Neuronal stem cell (in vitro differentiated cells): ENCODE measurements around the gene IRF3.
"Not testable (repeated sequence)": the region's sequence is repeated elsewhere in the genome, so short reads cannot be mapped to it uniquely, and the experiment has no call there.

Source experiments
- DNase-seq: peaks from one replicate; pipeline ENCODE4 v3.0.0-alpha.2; 2013; ENCODE audit warnings: low spot score
- H2AFZ ChIP-seq: one replicate; pipeline ENCODE4 v1.6.1; 2013; ENCODE audit warnings: mild to moderate bottlenecking, low read length, inconsistent platforms
- H2AK5ac ChIP-seq: 2 replicates; pipeline ENCODE4 v1.6.1; 2013; ENCODE audit warnings: low read depth, mild to moderate bottlenecking, inconsistent platforms, low read length, moderate library complexity, mixed read lengths
- H2BK120ac ChIP-seq: 2 replicates; pipeline ENCODE4 v1.6.1; 2013; ENCODE audit warnings: low read depth, mild to moderate bottlenecking, inconsistent platforms, low read length, moderate library complexity, mixed read lengths
- H2BK12ac ChIP-seq: one replicate; pipeline ENCODE4 v1.6.1; 2013; ENCODE audit warnings: low read length, inconsistent platforms
- H2BK15ac ChIP-seq: 2 replicates; pipeline ENCODE4 v1.6.1; 2013; ENCODE audit warnings: mild to moderate bottlenecking, low read length, inconsistent platforms, mixed read lengths
- H2BK5ac ChIP-seq: one replicate; pipeline ENCODE4 v1.6.1; 2013; ENCODE audit warnings: inconsistent platforms, mild to moderate bottlenecking, low read length, moderate library complexity
- H3K14ac ChIP-seq: one replicate; pipeline ENCODE4 v1.6.1; 2013; ENCODE audit warnings: low read length, inconsistent platforms
- H3K18ac ChIP-seq: 2 replicates; pipeline ENCODE4 v1.6.1; 2013; ENCODE audit warnings: low read length, inconsistent platforms
- H3K23ac ChIP-seq: 2 replicates; pipeline ENCODE4 v1.6.1; 2013; ENCODE audit warnings: low read depth, mild to moderate bottlenecking, mixed read lengths, low read length, inconsistent platforms; ENCODE audit not compliant: poor library complexity
- H3K27ac ChIP-seq: replicated peaks from 3 replicates; pipeline ENCODE4 v1.5.1; 2013; ENCODE audit warnings: low read length, inconsistent platforms
- H3K27me3 ChIP-seq, 3 experiments: 2 replicates each; pipeline ENCODE4 v1.6.1; 2013; ENCODE audit warnings: low read length in 3 of 3, mild to moderate bottlenecking in 2 of 3, inconsistent platforms in 1 of 3, low read depth in 1 of 3, mixed read lengths in 1 of 3, moderate library complexity in 1 of 3; ENCODE audit not compliant: control insufficient read depth in 3 of 3, insufficient read depth in 3 of 3
- H3K36me3 ChIP-seq, 2 donors: replicated peaks in 1 of 2; 2 replicates each; pipeline ENCODE4 v1.6.1; 2013; ENCODE audit warnings: low read length in 2 of 2; ENCODE audit not compliant: control insufficient read depth in 2 of 2, insufficient read depth in 2 of 2
- H3K4ac ChIP-seq: 2 replicates; pipeline ENCODE4 v1.6.1; 2013; ENCODE audit warnings: inconsistent platforms, mild to moderate bottlenecking, low read length, moderate library complexity
- H3K4me1 ChIP-seq, 2 donors: 1 replicate in 1 of 2; 2 replicates in 1 of 2; pipeline ENCODE4 v1.6.1; 2013; ENCODE audit warnings: low read length in 2 of 2, low read depth in 1 of 2; ENCODE audit not compliant: control insufficient read depth in 2 of 2, insufficient read depth in 1 of 2
- H3K4me2 ChIP-seq: one replicate; pipeline ENCODE4 v1.6.1; 2013; ENCODE audit warnings: mild to moderate bottlenecking, low read length, inconsistent platforms; ENCODE audit not compliant: insufficient read depth, poor library complexity, severe bottlenecking
- H3K4me3 ChIP-seq, 2 donors: 2 replicates each; pipeline ENCODE4 v1.5.1; 2013; ENCODE audit warnings: low read length in 2 of 2, mild to moderate bottlenecking in 2 of 2, inconsistent platforms in 1 of 2, moderate library complexity in 1 of 2
- H3K79me1 ChIP-seq: one replicate; pipeline ENCODE4 v1.6.1; 2013; ENCODE audit warnings: low read depth, mild to moderate bottlenecking, inconsistent platforms, low read length, moderate library complexity
- H3K9ac ChIP-seq: one replicate; pipeline ENCODE4 v1.6.1; 2013; ENCODE audit warnings: mild to moderate bottlenecking, low read depth, low read length, inconsistent platforms; ENCODE audit not compliant: poor library complexity
- H3K9me3 ChIP-seq, 2 donors: replicated peaks in 1 of 2; 2 replicates each; pipeline versions ENCODE3 to v1.6.1; 2013; ENCODE audit warnings: low read length in 2 of 2, mild to moderate bottlenecking in 2 of 2, inconsistent platforms in 1 of 2, low read depth in 1 of 2, mixed read lengths in 1 of 2, moderate library complexity in 1 of 2; ENCODE audit not compliant: control insufficient read depth in 2 of 2, insufficient read depth in 1 of 2
- H4K8ac ChIP-seq: one replicate; pipeline ENCODE4 v1.6.1; 2013; ENCODE audit warnings: low read depth, mild to moderate bottlenecking, inconsistent platforms, low read length, moderate library complexity
- H4K91ac ChIP-seq: one replicate; pipeline ENCODE4 v1.6.1; 2013; ENCODE audit warnings: low read length, low read depth, mild to moderate bottlenecking, inconsistent platforms; ENCODE audit not compliant: poor library complexity
- WGBS, 2 donors: extraction: QIAGEN DNeasy Blood & Tissue Kit; methylation state at CpG; one replicate each; pipeline ENCODE4 v1.1.7; 2013; ENCODE audit warnings: missing lambda C conversion rate in 2 of 2, mixed read lengths in 1 of 2; ENCODE audit not compliant: insufficient read length in 2 of 2, insufficient replicate concordance in 1 of 2; ENCODE audit errors: extremely low coverage in 2 of 2; 5-methylcytosine and 5-hydroxymethylcytosine counted together

The IRF3 gene

DNA sequence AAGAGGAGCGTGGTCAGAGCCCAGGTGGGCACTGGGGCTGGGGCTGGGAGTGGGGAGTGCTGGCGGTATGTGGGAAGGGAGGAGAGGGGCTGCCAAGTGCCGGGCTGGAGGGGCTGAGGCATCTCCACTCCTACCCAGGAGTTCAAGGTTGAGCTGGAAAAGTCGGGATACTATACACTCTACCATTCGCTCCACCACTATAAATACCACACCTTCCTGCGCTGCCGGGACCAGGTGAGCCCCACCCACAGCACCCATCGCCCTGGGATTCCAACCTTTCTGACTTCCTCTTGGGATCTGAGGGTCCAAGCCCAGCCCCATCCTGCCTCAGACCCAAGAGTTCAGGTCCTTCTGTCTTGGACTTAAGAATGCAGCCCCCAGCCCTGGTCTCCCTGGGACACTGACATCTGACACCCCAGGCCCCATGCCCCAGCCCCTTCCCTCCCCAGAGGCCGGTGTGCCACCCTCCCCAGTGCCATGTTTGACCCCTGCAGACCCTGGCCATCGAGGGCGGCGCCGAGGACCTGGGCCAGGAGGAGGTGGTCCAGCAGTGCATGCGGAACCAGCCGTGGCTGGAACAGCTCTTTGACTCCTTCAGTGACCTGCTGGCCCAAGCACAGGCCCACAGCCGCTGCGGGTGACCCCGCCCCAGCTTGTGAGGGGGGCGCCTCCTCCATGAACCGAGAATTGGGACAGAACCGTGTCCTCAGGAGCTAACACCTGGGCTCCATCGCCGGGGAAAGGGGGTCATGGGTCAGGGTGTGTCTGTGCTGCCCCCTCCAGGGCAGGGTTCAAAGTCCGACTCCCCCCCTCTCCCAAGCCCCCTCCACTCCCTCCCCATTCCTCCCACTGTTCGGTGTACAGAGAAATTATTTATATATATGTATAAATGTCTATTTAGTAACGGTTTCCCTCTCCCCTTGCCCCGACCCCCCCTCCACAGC, 40.4 kb downstream of the IRF3 start:
- H3K79me1 ChIP-seq, result peaks cover 6% of the 10 kb centered on the region
- no peak overlapping the region for H4K91ac ChIP-seq
- DNase-seq, result no peak
- no peaks in the 10 kb centered on the region for H3K4me1 ChIP-seq
- peak overlapping the region; percentile 18 for H3K4me2 ChIP-seq
- H3K18ac ChIP-seq, result peak overlapping the region; percentile 17
- peak overlapping the region; percentile 43 for H4K8ac ChIP-seq
- no CpG with 5 or more reads among the region's 27 CpGs for WGBS, 2 donors
- H2BK5ac ChIP-seq, result no peak overlapping the region
- no peak overlapping the region for H3K14ac ChIP-seq
- no peaks in the 10 kb centered on the region for H3K9me3 ChIP-seq
- no peak overlapping the region for H2BK15ac ChIP-seq
- no peak overlapping the region for H3K23ac ChIP-seq
- no peak overlapping the region for H2BK12ac ChIP-seq
- no peak overlapping the region for H3K4ac ChIP-seq
- H2AFZ ChIP-seq, result no peak overlapping the region
- no peak overlapping the region for H3K27ac ChIP-seq
- H3K9ac ChIP-seq, result no peak overlapping the region
- H3K4me3 ChIP-seq, result no peak overlapping the region
- H2BK120ac ChIP-seq, result no peak overlapping the region
- H3K36me3 ChIP-seq, result peaks cover 28 to 75% of the 10 kb centered on the region in 2 donors
- no peak overlapping the region for H2AK5ac ChIP-seq
- H3K27me3 ChIP-seq, result no peaks in the 10 kb centered on the region

DNA sequence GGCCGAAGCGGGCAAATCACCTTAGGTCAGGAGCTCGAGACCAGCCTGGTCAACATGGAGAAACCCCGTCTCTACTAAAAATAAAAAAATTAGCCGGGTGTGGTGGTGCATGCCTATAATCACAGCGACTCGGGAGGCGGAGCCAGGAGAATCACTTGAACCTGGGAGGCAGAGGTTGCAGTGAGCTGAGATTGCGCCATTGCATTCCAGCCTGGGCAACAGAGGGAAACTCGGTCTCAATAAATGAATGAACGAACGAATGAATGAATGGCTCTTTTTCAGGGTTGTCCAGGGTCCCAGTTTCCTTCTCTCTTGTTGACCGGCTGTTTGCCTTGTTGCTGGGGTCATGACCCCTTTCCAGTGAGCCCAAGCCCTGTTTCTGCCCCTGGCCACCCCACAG, 47.8 kb downstream of the IRF3 start:
- not testable (repeated sequence) for H4K8ac ChIP-seq, H3K4me1 ChIP-seq, H2AFZ ChIP-seq, H3K9me3 ChIP-seq, H3K23ac ChIP-seq, H3K4me2 ChIP-seq, H3K4me3 ChIP-seq, H2BK12ac ChIP-seq, H4K91ac ChIP-seq, H2BK15ac ChIP-seq, H2AK5ac ChIP-seq, H3K9ac ChIP-seq, H2BK5ac ChIP-seq, H3K18ac ChIP-seq, H2BK120ac ChIP-seq, DNase-seq, H3K27me3 ChIP-seq, H3K27ac ChIP-seq, H3K14ac ChIP-seq, H3K4ac ChIP-seq
- no CpG with 5 or more reads among the region's 13 CpGs for WGBS, 2 donors
- peaks cover 57 to 88% of the 10 kb centered on the region in 2 donors for H3K36me3 ChIP-seq
- H3K79me1 ChIP-seq, result peaks cover 11% of the 10 kb centered on the region

- H3K4me3 ChIP-seq, result no peak overlapping the region
- H3K27ac ChIP-seq, result no peak overlapping the region
- peaks cover 58 to 91% of the 10 kb centered on the region in 2 donors for H3K36me3 ChIP-seq
- H3K27me3 ChIP-seq, result no peaks in the 10 kb centered on the region
- no peak overlapping the region for H2BK15ac ChIP-seq
- no peak overlapping the region for H2BK12ac ChIP-seq
- no peak overlapping the region for H3K14ac ChIP-seq
- no peak overlapping the region for H2AK5ac ChIP-seq
- no peak overlapping the region for H3K23ac ChIP-seq
- H3K9ac ChIP-seq, result no peak overlapping the region
- H3K4me1 ChIP-seq, result no peaks in the 10 kb centered on the region
- DNase-seq, result no peak
- H3K4me2 ChIP-seq, result no peak overlapping the region
- H4K8ac ChIP-seq, result no peak overlapping the region
- peaks cover 0 to 2% of the 10 kb centered on the region in 2 donors for H3K9me3 ChIP-seq
- H3K79me1 ChIP-seq, result peaks cover 11% of the 10 kb centered on the region
- no peak overlapping the region for H2BK5ac ChIP-seq
- H3K4ac ChIP-seq, result no peak overlapping the region
- H2BK120ac ChIP-seq, result no peak overlapping the region
- H2AFZ ChIP-seq, result no peak overlapping the region
- WGBS, 2 donors, result no CpG with 5 or more reads among the region's 7 CpGs
- no peak overlapping the region for H3K18ac ChIP-seq
- no peak overlapping the region for H4K91ac ChIP-seq
Observed at GRCh38 chr19:49616945-49617344, 48.7 kb downstream of the IRF3 start.

GRCh38 chr19:49616532-49616931, 49.1 kb downstream of the IRF3 start:
- H3K9ac ChIP-seq, result no peak overlapping the region
- no peak overlapping the region for H3K27ac ChIP-seq
- H2BK5ac ChIP-seq, result no peak overlapping the region
- no peaks in the 10 kb centered on the region for H3K27me3 ChIP-seq
- H2AFZ ChIP-seq, result no peak overlapping the region
- peaks cover 0 to 2% of the 10 kb centered on the region in 2 donors for H3K9me3 ChIP-seq
- no peak overlapping the region for H4K91ac ChIP-seq
- H3K18ac ChIP-seq, result no peak overlapping the region
- H4K8ac ChIP-seq, result no peak overlapping the region
- H2AK5ac ChIP-seq, result no peak overlapping the region
- no peak overlapping the region for H2BK12ac ChIP-seq
- WGBS, 2 donors, result no CpG with 5 or more reads among the region's 7 CpGs
- no peak overlapping the region for H2BK15ac ChIP-seq
- no peak overlapping the region for H3K4me2 ChIP-seq
- no peak overlapping the region for H3K23ac ChIP-seq
- no peak for DNase-seq
- no peak overlapping the region for H3K4me3 ChIP-seq
- no peaks in the 10 kb centered on the region for H3K4me1 ChIP-seq
- peaks cover 9% of the 10 kb centered on the region for H3K79me1 ChIP-seq
- no peak overlapping the region for H3K14ac ChIP-seq
- H3K36me3 ChIP-seq, result peaks cover 54 to 87% of the 10 kb centered on the region in 2 donors
- no peak overlapping the region for H2BK120ac ChIP-seq
- no peak overlapping the region for H3K4ac ChIP-seq
